GM06990 (cell line): ENCODE data around the gene ADARB2.

Source experiments
- DNase-seq: peaks from one replicate; pipeline ENCODE4 v3.0.0-alpha.2; 2011; ENCODE audit not compliant: insufficient read length; ENCODE audit errors: extremely low read depth
- H3K27me3 ChIP-seq: replicated peaks from 2 replicates; pipeline ENCODE4 v1.6.0; 2011; ENCODE audit warnings: low read length; ENCODE audit not compliant: control insufficient read depth, insufficient read depth
- H3K36me3 ChIP-seq: 2 replicates; pipeline ENCODE4 v1.5.1; 2011; ENCODE audit warnings: low read length; ENCODE audit not compliant: control insufficient read depth, insufficient read depth
- H3K4me3 ChIP-seq: replicated peaks from 2 replicates; pipeline ENCODE4 v1.5.1; 2011; ENCODE audit warnings: low read depth, mild to moderate bottlenecking, control low read depth, low read length
- CTCF ChIP-seq: IDR thresholded peaks from 2 replicates; pipeline ENCODE4 v1.5.1; 2011; ENCODE audit warnings: low read length, control low read depth, mild to moderate bottlenecking, inconsistent platforms; ENCODE audit not compliant: insufficient read depth, poor library complexity, severe bottlenecking

Gene ADARB2

DNA sequence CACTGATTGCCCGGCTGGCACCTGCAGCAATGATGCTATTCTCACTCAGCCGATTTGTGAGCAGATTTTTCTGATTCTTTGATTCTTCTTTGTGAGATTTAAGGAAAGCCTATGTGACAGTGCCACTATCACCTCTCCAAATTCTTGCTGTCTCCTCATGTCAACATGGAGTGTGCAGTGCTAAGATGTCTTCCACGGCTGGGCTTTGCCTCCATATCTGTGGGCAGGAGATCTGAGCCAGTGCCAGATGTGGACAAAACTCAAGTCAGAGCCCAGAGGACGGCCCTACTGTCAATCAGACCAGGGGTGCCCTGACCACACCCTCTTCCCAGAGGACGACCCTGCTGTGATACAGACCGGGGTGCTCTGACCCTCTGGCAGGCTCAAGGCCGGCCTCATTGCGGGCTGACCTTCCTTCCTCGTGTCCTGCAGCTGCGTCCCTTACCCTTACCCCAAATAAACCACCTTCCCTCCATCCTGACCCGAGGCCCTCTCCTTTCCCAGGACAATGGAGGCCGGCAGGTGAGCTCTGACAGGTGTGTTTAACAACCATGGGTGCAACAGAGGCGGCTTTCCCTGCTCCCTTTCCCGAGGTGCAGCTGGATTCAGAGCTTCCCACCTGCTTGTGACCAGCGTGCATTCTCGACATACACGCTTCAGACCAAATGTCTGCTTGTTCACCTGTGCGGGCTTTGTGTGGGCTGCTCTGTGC is 221.4 kb downstream of the ADARB2 start:
- Histone ChIP-seq H3K4me3 (no peak overlapping the region), H3K27me3 (no peaks in the 10 kb centered on the region), H3K36me3 (no peaks in the 10 kb centered on the region)
- DNase-seq, result no peak
- no peak for TF ChIP-seq CTCF

DNA sequence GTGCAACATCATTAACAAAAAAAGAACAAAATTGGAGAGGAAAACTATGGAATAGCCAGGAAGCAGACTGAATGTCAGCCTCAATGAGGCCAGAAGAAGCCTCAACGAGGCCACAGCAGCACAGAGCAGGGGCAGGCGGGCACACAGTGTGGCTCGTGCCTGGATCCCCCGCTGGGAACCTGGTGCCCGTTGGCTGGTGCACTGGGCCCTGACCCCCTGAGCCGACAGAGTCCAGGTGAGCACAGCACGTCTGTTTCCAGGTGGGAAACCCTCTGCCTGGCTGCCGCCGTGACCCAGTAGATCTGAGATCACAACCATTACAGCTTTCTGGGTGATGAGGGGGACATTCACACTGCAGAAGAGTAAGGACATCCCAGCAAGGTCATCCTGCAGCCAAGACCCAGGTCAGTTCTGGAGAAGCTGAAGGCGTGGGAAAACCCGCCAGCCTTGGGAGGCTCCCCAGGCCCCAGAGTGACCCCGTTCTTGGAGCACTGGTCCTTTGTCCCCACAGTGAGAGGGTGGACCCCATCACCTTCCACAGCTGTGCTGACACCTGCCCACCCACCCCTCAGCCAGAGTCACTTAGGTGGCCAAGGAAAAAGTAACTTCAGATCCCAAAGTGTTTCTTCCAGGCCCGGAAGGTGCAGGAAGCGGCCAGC is 222.1 kb downstream of the ADARB2 start:
- TF ChIP-seq CTCF, result no peak
- no peak for DNase-seq
- H3K27me3 ChIP-seq, result no peaks in the 10 kb centered on the region
- no peaks in the 10 kb centered on the region for H3K36me3 ChIP-seq
- H3K4me3 ChIP-seq, result no peak overlapping the region

DNA sequence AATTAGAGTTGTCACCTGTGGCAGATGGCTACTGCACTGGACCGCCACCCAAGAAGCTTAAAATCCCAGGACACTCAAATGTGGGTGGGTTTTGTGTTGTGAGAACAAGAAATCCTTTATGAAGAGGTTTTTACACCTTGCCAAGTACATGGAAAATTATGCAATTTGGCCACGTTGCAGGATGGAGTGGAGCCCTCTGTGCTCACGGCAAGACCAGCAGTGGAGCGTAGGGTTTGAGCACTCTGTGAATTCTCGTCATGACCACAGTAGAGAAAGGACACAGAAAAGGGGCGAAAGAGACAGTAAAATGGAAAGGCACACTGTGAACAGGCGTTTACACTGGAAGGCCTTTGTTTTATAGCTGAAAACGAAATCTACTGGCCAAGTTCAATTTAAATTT is 222.6 kb downstream of the ADARB2 start:
- Histone ChIP-seq H3K4me3 (no peak overlapping the region), H3K36me3 (no peaks in the 10 kb centered on the region), H3K27me3 (no peaks in the 10 kb centered on the region)
- DNase-seq, result no peak
- no peak for TF ChIP-seq CTCF

- TF ChIP-seq CTCF, result no peak
- H3K27me3 ChIP-seq, result no peaks in the 10 kb centered on the region
- DNase-seq, result no peak
- H3K4me3 ChIP-seq, result no peak overlapping the region
- no peaks in the 10 kb centered on the region for H3K36me3 ChIP-seq
Measured at GRCh38 chr10:1513221-1513620, 224.1 kb downstream of the ADARB2 start.

GRCh38 chr10:1509011-1509530 is 228.3 kb downstream of the ADARB2 start:
- DNase-seq, result no peak
- H3K27me3 ChIP-seq, result no peaks in the 10 kb centered on the region
- no peaks in the 10 kb centered on the region for H3K36me3 ChIP-seq
- TF ChIP-seq CTCF, result no peak
- H3K4me3 ChIP-seq, result no peak overlapping the region
